H9 (cell line): ENCODE data around the gene AGMO. TPM values are rescaled to one million over a fixed set of nuclear protein-coding genes. Genes with fewer than 3 reads are reported as not detected.

Source experiments
- DNase-seq: peaks from one replicate; pipeline ENCODE4 v3.0.0-alpha.2; 2017
- H2AFZ ChIP-seq: one replicate; pipeline ENCODE4 v1.6.1; 2013; ENCODE audit warnings: mild to moderate bottlenecking, low read length, control low read depth, moderate library complexity
- H2AK5ac ChIP-seq: 2 replicates; pipeline ENCODE4 v1.6.1; 2013; ENCODE audit warnings: low read length, control low read depth, mixed read lengths; ENCODE audit not compliant: insufficient read length
- H2BK120ac ChIP-seq: one replicate; pipeline ENCODE4 v1.6.1; 2013; ENCODE audit warnings: low read depth, mild to moderate bottlenecking, low read length, control low read depth, inconsistent platforms; ENCODE audit not compliant: poor library complexity, severe bottlenecking
- H2BK12ac ChIP-seq: 2 replicates; pipeline ENCODE4 v1.6.1; 2013; ENCODE audit warnings: low read length, control low read depth, mixed read lengths, low read depth; ENCODE audit not compliant: insufficient read length
- H2BK15ac ChIP-seq: 2 replicates; pipeline ENCODE4 v1.6.1; 2013; ENCODE audit warnings: low read depth, low read length, control low read depth
- H2BK20ac ChIP-seq: one replicate; pipeline ENCODE4 v1.6.1; 2013; ENCODE audit warnings: low read depth, mild to moderate bottlenecking, low read length, control low read depth, inconsistent platforms; ENCODE audit not compliant: poor library complexity, severe bottlenecking
- H2BK5ac ChIP-seq: 2 replicates; pipeline ENCODE4 v1.6.1; 2013; ENCODE audit warnings: low read length, control low read depth, mixed read lengths; ENCODE audit not compliant: insufficient read length
- H3K14ac ChIP-seq: 2 replicates; pipeline ENCODE4 v1.6.1; 2013; ENCODE audit warnings: low read length, control low read depth; ENCODE audit not compliant: insufficient read depth
- H3K18ac ChIP-seq: 2 replicates; pipeline ENCODE4 v1.6.1; 2013; ENCODE audit warnings: low read depth, mild to moderate bottlenecking, mixed read lengths, low read length, control low read depth; ENCODE audit not compliant: insufficient read length
- H3K23ac ChIP-seq: 2 replicates; pipeline ENCODE4 v1.6.1; 2013; ENCODE audit warnings: low read length, control low read depth, mixed read lengths, low read depth; ENCODE audit not compliant: insufficient read length
- H3K23me2 ChIP-seq: 2 replicates; pipeline ENCODE4 v1.6.1; 2013; ENCODE audit warnings: low read depth, mild to moderate bottlenecking, mixed read lengths, low read length, control low read depth; ENCODE audit not compliant: insufficient read length, poor library complexity, severe bottlenecking
- H3K27ac ChIP-seq: 2 replicates; pipeline ENCODE4 v1.5.1; 2013; ENCODE audit warnings: low read length, control low read depth, mixed read lengths, low read depth; ENCODE audit not compliant: insufficient read length
- H3K27me3 ChIP-seq: 2 replicates; pipeline ENCODE4 v1.6.1; 2013; ENCODE audit warnings: low read length, control low read depth, inconsistent platforms; ENCODE audit not compliant: insufficient read depth
- H3K4ac ChIP-seq: 2 replicates; pipeline ENCODE4 v1.6.1; 2013; ENCODE audit warnings: low read depth, mild to moderate bottlenecking, control low read depth, inconsistent platforms, low read length, moderate library complexity
- H3K4me1 ChIP-seq: 2 replicates; pipeline ENCODE4 v1.6.1; 2013; ENCODE audit warnings: low read length, control low read depth, inconsistent platforms; ENCODE audit not compliant: insufficient read depth
- H3K4me2 ChIP-seq: 2 replicates; pipeline ENCODE4 v1.6.1; 2013; ENCODE audit warnings: low read length, control low read depth, mixed read lengths; ENCODE audit not compliant: insufficient read length, insufficient read depth
- H3K56ac ChIP-seq: 2 replicates; pipeline ENCODE4 v1.6.1; 2013; ENCODE audit warnings: low read depth, mild to moderate bottlenecking, mixed read lengths, low read length, control low read depth; ENCODE audit not compliant: insufficient read length
- H3K79me1 ChIP-seq: 2 replicates; pipeline ENCODE4 v1.6.1; 2013; ENCODE audit warnings: low read depth, mild to moderate bottlenecking, moderate library complexity, low read length, control low read depth, inconsistent platforms; ENCODE audit not compliant: insufficient read depth, poor library complexity, severe bottlenecking
- H3K79me2 ChIP-seq: 2 replicates; pipeline ENCODE4 v1.6.1; 2013; ENCODE audit warnings: low read length, control low read depth, inconsistent platforms; ENCODE audit not compliant: insufficient read depth
- H3K9ac ChIP-seq: 2 replicates; pipeline ENCODE4 v1.6.1; 2013; ENCODE audit warnings: low read length, control low read depth, mixed read lengths; ENCODE audit not compliant: insufficient read length; ENCODE audit errors: extremely low read depth
- H3K9me3 ChIP-seq: one replicate; pipeline ENCODE4 v1.6.1; 2013; ENCODE audit warnings: low read depth, low read length, inconsistent platforms; ENCODE audit not compliant: control insufficient read depth
- H3T11ph ChIP-seq: one replicate; pipeline ENCODE4 v1.6.1; 2013; ENCODE audit warnings: mild to moderate bottlenecking, low read length, control low read depth, inconsistent platforms
- H4K20me1 ChIP-seq: one replicate; pipeline ENCODE4 v1.6.1; 2013; ENCODE audit not compliant: control insufficient read depth, insufficient read length, insufficient read depth
- H4K5ac ChIP-seq: 2 replicates; pipeline ENCODE4 v1.6.1; 2013; ENCODE audit warnings: low read depth, mild to moderate bottlenecking, mixed read lengths, low read length, control low read depth; ENCODE audit not compliant: insufficient read length
- H4K8ac ChIP-seq: replicated peaks from 2 replicates; pipeline ENCODE4 v1.6.1; 2013; ENCODE audit warnings: low read length, control low read depth, mixed read lengths, low read depth; ENCODE audit not compliant: insufficient read length
- H4K91ac ChIP-seq: 2 replicates; pipeline ENCODE4 v1.6.1; 2013; ENCODE audit warnings: low read depth, mild to moderate bottlenecking, moderate library complexity, mixed read lengths, low read length, control low read depth; ENCODE audit not compliant: insufficient read length
- H3K27ac Mint-ChIP-seq, 3 experiments: 2 replicates in 2 of 3; 3 replicates in 1 of 3; pipeline ENCODE4 v1.8.0; 2020 to 2021; ENCODE audit warnings: mixed read lengths in 3 of 3, mild to moderate bottlenecking in 1 of 3, moderate library complexity in 1 of 3
- H3K27me3 Mint-ChIP-seq: 2 replicates; pipeline ENCODE4 v1.8.0; 2021; ENCODE audit warnings: low read depth, mild to moderate bottlenecking, moderate library complexity, mixed read lengths
- H3K36me3 Mint-ChIP-seq, 3 experiments: 2 replicates in 2 of 3; 3 replicates in 1 of 3; pipeline ENCODE4 v1.8.0; 2020 to 2021; ENCODE audit warnings: low read depth in 3 of 3, mixed read lengths in 3 of 3; ENCODE audit not compliant: insufficient read depth in 1 of 3
- H3K4me1 Mint-ChIP-seq, 2 experiments: 2 replicates each; pipeline ENCODE4 v1.8.0; 2020; ENCODE audit warnings: mixed read lengths in 2 of 2
- H3K4me3 Mint-ChIP-seq, 2 experiments: 2 replicates in 1 of 2; 3 replicates in 1 of 2; pipeline ENCODE4 v1.8.0; 2020 to 2021; ENCODE audit warnings: mild to moderate bottlenecking in 2 of 2, mixed read lengths in 2 of 2, moderate library complexity in 1 of 2
- H3K9me3 Mint-ChIP-seq, 2 experiments: 2 replicates in 1 of 2; 3 replicates in 1 of 2; pipeline ENCODE4 v1.8.0; 2020; ENCODE audit warnings: mild to moderate bottlenecking in 2 of 2, mixed read lengths in 2 of 2, moderate library complexity in 1 of 2
- CTCF ChIP-seq: fragments of 200-600 bp; sonication (generic); conservative IDR thresholded peaks from 3 replicates; pipeline ENCODE4 v1.8.0; 2021; ENCODE audit warnings: antibody characterized with exemption, mild to moderate bottlenecking
- WGBS: extraction: QIAGEN DNeasy Blood & Tissue Kit; methylation state at CpG from one replicate; pipeline ENCODE4 v1.1.7; 2013; ENCODE audit warnings: missing lambda C conversion rate, low lambda C conversion rate, mixed read lengths; ENCODE audit not compliant: insufficient read length; ENCODE audit errors: extremely low coverage; 5-methylcytosine and 5-hydroxymethylcytosine counted together
- total RNA-seq: library from RNA; stranded (reverse); gene quantifications from 2 replicates; pipeline ENCODE4 v1.2.1, GENCODE V29; 2021

Gene AGMO
- total RNA-seq, 1 experiment from 2014 or later, result 0.70 TPM

GRCh38 chr7:15546272-15546792 is 15.5 kb downstream of the AGMO start:
- H3K27ac Mint-ChIP-seq, result no peak overlapping the region
- H3T11ph ChIP-seq, result no peak overlapping the region
- no peaks in the 10 kb centered on the region for H3K27me3 ChIP-seq
- no peak overlapping the region for H2BK15ac ChIP-seq
- H3K23me2 ChIP-seq, result no peaks in the 10 kb centered on the region
- H2AFZ ChIP-seq, result no peak overlapping the region
- no peak overlapping the region for H3K18ac ChIP-seq
- H2BK5ac ChIP-seq, result no peak overlapping the region
- no peak overlapping the region for H3K9ac ChIP-seq
- H3K79me2 ChIP-seq, result no peaks in the 10 kb centered on the region
- no peak overlapping the region for H3K56ac ChIP-seq
- 0 out of 2 replicates have a peak, but pooled peaks cover 5% of the 10 kb centered on the region for H3K4me1 ChIP-seq
- H3K27me3 Mint-ChIP-seq, result no peaks in the 10 kb centered on the region
- no peaks in the 10 kb centered on the region for H3K36me3 Mint-ChIP-seq
- H3K27ac ChIP-seq, result no peak overlapping the region
- no CpG with 5 or more reads among the region's 2 CpGs for WGBS
- no peaks in the 10 kb centered on the region for H3K79me1 ChIP-seq
- H3K9me3 Mint-ChIP-seq, result peaks cover 0 to 4% of the 10 kb centered on the region in 2 experiments; a peak in 1 of 5 replicates
- no peak overlapping the region for H4K91ac ChIP-seq
- no peak overlapping the region for H2BK12ac ChIP-seq
- no peak overlapping the region for H3K14ac ChIP-seq
- H2BK120ac ChIP-seq, result no peak overlapping the region
- H4K8ac ChIP-seq, result no peak overlapping the region
- H3K23ac ChIP-seq, result no peak overlapping the region
- H3K4me1 Mint-ChIP-seq, result peaks cover 8 to 10% of the 10 kb centered on the region in 2 experiments
- no peaks in the 10 kb centered on the region for H3K9me3 ChIP-seq
- TF ChIP-seq CTCF, result no peak
- no peak overlapping the region for H4K5ac ChIP-seq
- peak; percentile 33 for DNase-seq
- H3K4ac ChIP-seq, result no peak overlapping the region
- H3K4me2 ChIP-seq, result no peak overlapping the region
- H2BK20ac ChIP-seq, result no peak overlapping the region
- H3K4me3 Mint-ChIP-seq, result peak overlapping the region in 1 of 2 experiments; percentile 53; a peak in 2 of 5 replicates
- no peak overlapping the region for H2AK5ac ChIP-seq
- no peaks in the 10 kb centered on the region for H4K20me1 ChIP-seq
